T-helper 1 cell treated with Interleukin-12 subunit alpha and Interleukin-12 subunit beta and Interleukin-4 antibody, amounts not matched to agents 30 μg/mL and 1 μg/mL, for 36 hours (primary cell): ENCODE data around the gene SRGAP1.
"Not testable (repeated sequence)": the region's sequence is repeated elsewhere in the genome, so short reads cannot be mapped to it uniquely, and the experiment has no call there.

ENCODE experiments used
- H3K27ac Mint-ChIP-seq: one replicate; pipeline ENCODE4 v1.8.0; 2021; ENCODE audit warnings: mild to moderate bottlenecking, mixed read lengths
- H3K27me3 Mint-ChIP-seq: one replicate; pipeline ENCODE4 v1.8.0; 2021; ENCODE audit warnings: low read depth, mixed read lengths
- H3K36me3 Mint-ChIP-seq: one replicate; pipeline ENCODE4 v1.8.0; 2021; ENCODE audit warnings: low read depth, mixed read lengths
- H3K4me1 Mint-ChIP-seq: one replicate; pipeline ENCODE4 v1.8.0; 2021; ENCODE audit warnings: low read depth, mixed read lengths
- H3K4me3 Mint-ChIP-seq: one replicate; pipeline ENCODE4 v1.8.0; 2021; ENCODE audit warnings: mild to moderate bottlenecking, moderate library complexity, mixed read lengths
- H3K9me3 Mint-ChIP-seq: one replicate; pipeline ENCODE4 v1.8.0; 2021; ENCODE audit warnings: mixed read lengths

SRGAP1 gene

GRCh38 chr12:63820427-63820826 is 24.1 kb upstream of the SRGAP1 start:
- Mint-ChIP-seq H3K9me3 (peaks cover 23% of the 10 kb centered on the region), H3K4me1 (peaks cover 12% of the 10 kb centered on the region), H3K4me3 (no peak overlapping the region), H3K27me3 (peaks cover 40% of the 10 kb centered on the region), H3K36me3 (peaks cover 7% of the 10 kb centered on the region), H3K27ac (no peak overlapping the region)

GRCh38 chr12:63821781-63822251 is 22.7 kb upstream of the SRGAP1 start:
- Mint-ChIP-seq H3K27me3 (peaks cover 40% of the 10 kb centered on the region), H3K9me3 (peaks cover 19% of the 10 kb centered on the region), H3K27ac (peak overlapping the region; percentile 53), H3K36me3 (peaks cover 4% of the 10 kb centered on the region), H3K4me3 (peak overlapping the region; percentile 85), H3K4me1 (peaks cover 3% of the 10 kb centered on the region)

- Mint-ChIP-seq H3K36me3 (peaks cover 4% of the 10 kb centered on the region), H3K27me3 (peaks cover 40% of the 10 kb centered on the region), H3K9me3 (peaks cover 19% of the 10 kb centered on the region), H3K4me1 (peaks cover 2% of the 10 kb centered on the region), H3K27ac (no peak overlapping the region), H3K4me3 (peak overlapping the region; percentile 85)
Measured at GRCh38 chr12:63822352-63822751, 22.1 kb upstream of the SRGAP1 start.

- Mint-ChIP-seq H3K9me3 (peaks cover 19% of the 10 kb centered on the region), H3K27ac (no peak overlapping the region), H3K4me3 (no peak overlapping the region), H3K27me3 (peaks cover 40% of the 10 kb centered on the region), H3K4me1 (peaks cover 2% of the 10 kb centered on the region), H3K36me3 (peaks cover 4% of the 10 kb centered on the region)
Measured at GRCh38 chr12:63823040-63823439, 21.5 kb upstream of the SRGAP1 start.

GRCh38 chr12:63826006-63826585 is 18.4 kb upstream of the SRGAP1 start:
- Mint-ChIP-seq H3K4me3 (no peak overlapping the region), H3K9me3 (no peaks in the 10 kb centered on the region), H3K4me1 (peaks cover 2% of the 10 kb centered on the region), H3K27me3 (peaks cover 42% of the 10 kb centered on the region), H3K27ac (no peak overlapping the region), H3K36me3 (peaks cover 2% of the 10 kb centered on the region)

GRCh38 chr12:63828867-63829266 is 15.6 kb upstream of the SRGAP1 start:
- Mint-ChIP-seq H3K4me3 (no peak overlapping the region), H3K27ac (no peak overlapping the region), H3K27me3 (peaks cover 30% of the 10 kb centered on the region), H3K9me3 (no peaks in the 10 kb centered on the region), H3K4me1 (no peaks in the 10 kb centered on the region), H3K36me3 (no peaks in the 10 kb centered on the region)

GRCh38 chr12:63836046-63836445 is 8.5 kb upstream of the SRGAP1 start:
- Mint-ChIP-seq H3K27ac (no peak overlapping the region), H3K36me3 (no peaks in the 10 kb centered on the region), H3K9me3 (no peaks in the 10 kb centered on the region), H3K27me3 (peaks cover 24% of the 10 kb centered on the region), H3K4me3 (no peak overlapping the region), H3K4me1 (no peaks in the 10 kb centered on the region)

- no peaks in the 10 kb centered on the region for H3K4me1 Mint-ChIP-seq
- peaks cover 21% of the 10 kb centered on the region for H3K27me3 Mint-ChIP-seq
- no peaks in the 10 kb centered on the region for H3K9me3 Mint-ChIP-seq
- no peaks in the 10 kb centered on the region for H3K36me3 Mint-ChIP-seq
- no peak overlapping the region for H3K4me3 Mint-ChIP-seq
- H3K27ac Mint-ChIP-seq = no peak overlapping the region
Measured at GRCh38 chr12:63836936-63837335, 7.6 kb upstream of the SRGAP1 start.

GRCh38 chr12:63838411-63838810 is 6.1 kb upstream of the SRGAP1 start:
- H3K36me3 Mint-ChIP-seq = no peaks in the 10 kb centered on the region
- peaks cover 28% of the 10 kb centered on the region for H3K27me3 Mint-ChIP-seq
- no peaks in the 10 kb centered on the region for H3K9me3 Mint-ChIP-seq
- H3K27ac Mint-ChIP-seq = no peak overlapping the region
- H3K4me1 Mint-ChIP-seq = peaks cover 3% of the 10 kb centered on the region
- no peak overlapping the region for H3K4me3 Mint-ChIP-seq

GRCh38 chr12:63841011-63841410 is 3.5 kb upstream of the SRGAP1 start:
- no peaks in the 10 kb centered on the region for H3K9me3 Mint-ChIP-seq
- H3K36me3 Mint-ChIP-seq = peaks cover 2% of the 10 kb centered on the region
- peaks cover 7% of the 10 kb centered on the region for H3K4me1 Mint-ChIP-seq
- H3K4me3 Mint-ChIP-seq = no peak overlapping the region
- no peak overlapping the region for H3K27ac Mint-ChIP-seq
- H3K27me3 Mint-ChIP-seq = peaks cover 44% of the 10 kb centered on the region

- Mint-ChIP-seq H3K9me3 (no peaks in the 10 kb centered on the region), H3K27ac (no peak overlapping the region), H3K27me3 (peaks cover 48% of the 10 kb centered on the region), H3K4me1 (peaks cover 7% of the 10 kb centered on the region), H3K4me3 (no peak overlapping the region), H3K36me3 (peaks cover 2% of the 10 kb centered on the region)
Measured at GRCh38 chr12:63841571-63841970, 2.9 kb upstream of the SRGAP1 start.

GRCh38 chr12:63842750-63843149 is 1.8 kb upstream of the SRGAP1 start:
- not testable (repeated sequence) for H3K4me1 Mint-ChIP-seq, H3K9me3 Mint-ChIP-seq, H3K27ac Mint-ChIP-seq, H3K4me3 Mint-ChIP-seq, H3K36me3 Mint-ChIP-seq
- H3K27me3 Mint-ChIP-seq = peaks cover 46% of the 10 kb centered on the region

GRCh38 chr12:63843254-63843720 is 1.2 kb upstream of the SRGAP1 start:
- Mint-ChIP-seq H3K4me1 (peaks cover 7% of the 10 kb centered on the region), H3K36me3 (peaks cover 2% of the 10 kb centered on the region), H3K27ac (no peak overlapping the region), H3K27me3 (peaks cover 43% of the 10 kb centered on the region), H3K9me3 (no peaks in the 10 kb centered on the region), H3K4me3 (peak overlapping the region; percentile 61)

GRCh38 chr12:63843721-63844390 is 644 bp upstream of the SRGAP1 start:
- Mint-ChIP-seq H3K27ac (no peak overlapping the region), H3K4me1 (peaks cover 7% of the 10 kb centered on the region), H3K27me3 (peaks cover 42% of the 10 kb centered on the region)

GRCh38 chr12:63845726-63846125 is 1.2 kb downstream of the SRGAP1 start:
- peaks cover 7% of the 10 kb centered on the region for H3K4me1 Mint-ChIP-seq
- peaks cover 2% of the 10 kb centered on the region for H3K36me3 Mint-ChIP-seq
- H3K27me3 Mint-ChIP-seq = peaks cover 42% of the 10 kb centered on the region
- no peaks in the 10 kb centered on the region for H3K9me3 Mint-ChIP-seq
- no peak overlapping the region for H3K27ac Mint-ChIP-seq
- no peak overlapping the region for H3K4me3 Mint-ChIP-seq

More at GRCh38 chr12:63843721-63844390, 644 bp upstream of the SRGAP1 start:
- peaks cover 2% of the 10 kb centered on the region for H3K36me3 Mint-ChIP-seq
- H3K4me3 Mint-ChIP-seq = peak overlapping the region; percentile 27
- no peaks in the 10 kb centered on the region for H3K9me3 Mint-ChIP-seq
